GM19193 (cell line): ENCODE measurements around the gene ING3.

Source experiments
- POLR2A ChIP-seq: IDR thresholded peaks from 4 replicates; pipeline ENCODE4 v1.6.1; 2011; ENCODE audit not compliant: insufficient read depth, insufficient read length; ENCODE audit errors: extremely low read depth

ING3 gene, protein sequence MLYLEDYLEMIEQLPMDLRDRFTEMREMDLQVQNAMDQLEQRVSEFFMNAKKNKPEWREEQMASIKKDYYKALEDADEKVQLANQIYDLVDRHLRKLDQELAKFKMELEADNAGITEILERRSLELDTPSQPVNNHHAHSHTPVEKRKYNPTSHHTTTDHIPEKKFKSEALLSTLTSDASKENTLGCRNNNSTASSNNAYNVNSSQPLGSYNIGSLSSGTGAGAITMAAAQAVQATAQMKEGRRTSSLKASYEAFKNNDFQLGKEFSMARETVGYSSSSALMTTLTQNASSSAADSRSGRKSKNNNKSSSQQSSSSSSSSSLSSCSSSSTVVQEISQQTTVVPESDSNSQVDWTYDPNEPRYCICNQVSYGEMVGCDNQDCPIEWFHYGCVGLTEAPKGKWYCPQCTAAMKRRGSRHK

DNA sequence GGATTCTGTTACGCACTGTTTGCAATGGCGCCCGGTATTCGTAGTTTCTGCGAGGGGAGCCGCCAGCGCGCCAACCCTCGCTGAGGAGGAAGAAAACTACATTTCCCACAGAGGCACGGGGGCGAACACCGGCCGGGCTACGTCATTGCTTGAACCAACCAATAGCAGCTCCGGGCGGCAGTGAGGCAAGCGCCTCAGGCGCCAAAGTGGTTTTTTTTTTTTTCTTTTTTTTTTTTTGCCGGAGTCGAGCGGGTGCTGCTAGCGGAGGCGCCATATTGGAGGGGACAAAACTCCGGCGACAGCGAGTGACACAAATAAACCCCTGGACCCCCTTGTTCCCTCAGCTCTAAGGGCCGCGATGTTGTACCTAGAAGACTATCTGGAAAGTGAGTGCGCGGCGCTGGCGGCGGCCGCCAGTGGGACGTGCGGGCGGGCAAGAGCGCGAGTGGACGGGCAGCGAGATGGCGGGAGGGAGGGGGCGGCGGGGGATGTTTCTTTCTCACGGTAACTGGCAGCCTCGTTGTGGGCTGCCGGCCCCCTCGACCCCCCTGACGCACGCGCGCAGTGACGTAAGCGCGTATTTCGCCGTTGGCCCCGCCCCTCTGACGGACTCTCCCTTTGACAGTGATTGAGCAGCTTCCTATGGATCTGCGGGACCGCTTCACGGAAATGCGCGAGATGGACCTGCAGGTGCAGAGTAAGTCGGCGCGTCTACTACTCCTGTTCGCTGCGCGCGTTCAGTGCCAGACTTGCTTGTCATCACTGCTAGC, at the start of gene ING3:
Gene ING3 (plus strand): TSS at position 239 of the 770 bp plus-strand sequence. CDS start 120 bp downstream, at position 359.
- peak; percentile 87 for TF ChIP-seq POLR2A

DNA sequence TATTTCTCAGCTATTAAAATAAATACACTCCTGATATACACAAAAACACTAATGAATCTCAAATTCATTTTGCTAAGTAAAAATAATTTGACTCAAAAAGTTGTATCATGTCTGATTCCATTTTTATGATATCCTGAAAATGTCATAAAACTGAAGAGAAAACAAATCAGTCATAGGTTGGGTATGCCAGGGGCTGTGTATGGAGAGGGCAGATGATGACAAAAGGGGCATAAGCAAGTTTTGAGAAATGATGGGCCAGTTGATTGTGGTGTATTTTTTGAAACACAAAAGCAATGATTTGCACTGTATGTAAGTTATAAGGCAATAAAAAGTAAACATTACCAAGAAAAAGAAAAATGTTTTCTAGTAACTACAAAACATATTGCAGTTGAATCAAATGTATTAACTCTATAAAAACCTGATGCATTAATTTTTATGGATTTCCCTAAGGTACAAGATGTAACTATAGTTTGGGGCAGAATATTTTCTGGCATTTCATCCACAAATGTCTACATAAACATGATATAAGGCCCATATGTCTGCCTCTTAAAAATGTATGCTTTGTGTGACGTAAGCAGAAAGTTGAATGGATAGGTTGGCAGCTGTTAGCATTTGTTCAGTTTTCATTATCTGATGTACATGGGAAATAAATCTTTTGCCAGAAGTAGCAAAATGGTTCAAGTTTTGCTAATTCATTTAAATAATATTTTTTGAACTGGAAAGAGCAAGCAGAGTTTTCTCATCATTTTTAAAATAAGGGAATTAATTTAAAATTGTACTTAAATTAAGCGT, 35.1 kb upstream of the ING3 start:
- TF ChIP-seq POLR2A: no peak

DNA sequence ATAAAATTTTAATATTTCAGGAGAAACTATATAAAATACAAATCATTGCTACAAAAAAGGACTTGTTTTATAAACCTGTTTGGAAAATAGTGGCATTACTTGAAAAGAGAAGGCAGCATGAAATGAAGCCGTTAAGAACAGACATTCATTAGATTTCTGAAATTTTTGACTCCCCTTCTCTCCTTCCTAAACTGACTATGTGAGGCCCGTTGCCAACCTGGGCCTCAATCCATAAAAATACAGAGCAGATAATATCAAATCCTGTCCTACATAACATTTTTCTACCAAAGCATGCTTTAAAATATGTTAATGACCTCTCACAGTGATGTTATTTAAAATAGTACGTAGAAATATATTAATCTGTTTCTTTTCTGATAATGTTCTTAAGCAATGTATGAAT, 34.5 kb upstream of the ING3 start:
- no peak for TF ChIP-seq POLR2A

DNA sequence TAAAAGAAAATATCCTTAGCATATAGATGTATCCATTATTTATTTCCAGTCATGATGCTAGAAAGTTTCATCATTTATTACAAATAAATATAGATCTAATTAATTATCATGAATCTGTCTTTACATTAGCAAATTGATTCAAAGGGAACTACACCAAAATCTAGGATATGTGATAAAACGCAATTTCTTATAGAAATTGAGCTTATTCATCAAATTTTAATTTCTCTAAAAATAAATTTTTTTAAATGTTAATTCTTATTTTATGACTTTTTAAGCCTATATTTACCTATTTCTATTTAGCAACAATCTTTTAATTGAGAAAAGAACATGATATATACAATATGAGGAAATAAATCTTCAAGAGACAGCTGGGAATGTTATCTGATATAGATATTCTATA, 34.0 kb upstream of the ING3 start:
- TF ChIP-seq POLR2A: no peak

DNA sequence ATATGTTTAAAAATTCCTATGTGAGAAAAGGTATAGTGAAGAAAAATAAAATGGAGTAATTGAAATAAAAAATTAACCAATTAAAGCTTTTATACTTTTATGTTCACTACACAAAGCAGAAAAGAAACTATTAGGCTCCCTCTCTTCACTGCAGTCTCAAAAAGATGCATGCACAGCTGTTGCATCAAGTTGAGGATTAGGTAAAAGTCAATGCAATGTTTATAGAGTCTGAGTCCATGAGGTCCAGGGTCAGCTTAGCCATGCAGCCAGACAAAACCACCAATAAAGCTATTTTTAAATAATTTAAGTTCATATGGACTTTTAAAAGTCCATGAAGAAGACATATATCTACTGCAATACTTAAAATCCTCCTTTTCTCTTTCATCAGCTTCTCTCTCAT, 31.1 kb upstream of the ING3 start:
- no peak for TF ChIP-seq POLR2A

DNA sequence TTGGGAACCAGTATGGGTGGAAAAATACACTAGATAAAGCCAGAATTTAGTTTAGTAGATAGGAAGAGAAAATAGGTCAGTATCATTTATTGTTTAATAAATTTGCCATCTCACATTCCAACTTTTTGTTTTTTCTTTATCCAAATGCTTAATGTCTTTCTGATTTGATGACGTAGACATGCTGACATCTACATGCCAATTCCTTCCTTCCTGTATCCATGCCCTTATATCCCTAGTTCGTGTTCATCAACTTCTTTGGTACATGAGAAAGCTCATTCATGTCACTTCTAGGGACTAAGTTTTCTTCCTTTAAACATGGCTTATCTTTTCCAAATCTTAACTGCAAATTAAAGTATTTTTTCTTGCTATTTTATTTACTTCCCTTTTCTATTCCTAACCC, 30.5 kb upstream of the ING3 start:
- TF ChIP-seq POLR2A: no peak

DNA sequence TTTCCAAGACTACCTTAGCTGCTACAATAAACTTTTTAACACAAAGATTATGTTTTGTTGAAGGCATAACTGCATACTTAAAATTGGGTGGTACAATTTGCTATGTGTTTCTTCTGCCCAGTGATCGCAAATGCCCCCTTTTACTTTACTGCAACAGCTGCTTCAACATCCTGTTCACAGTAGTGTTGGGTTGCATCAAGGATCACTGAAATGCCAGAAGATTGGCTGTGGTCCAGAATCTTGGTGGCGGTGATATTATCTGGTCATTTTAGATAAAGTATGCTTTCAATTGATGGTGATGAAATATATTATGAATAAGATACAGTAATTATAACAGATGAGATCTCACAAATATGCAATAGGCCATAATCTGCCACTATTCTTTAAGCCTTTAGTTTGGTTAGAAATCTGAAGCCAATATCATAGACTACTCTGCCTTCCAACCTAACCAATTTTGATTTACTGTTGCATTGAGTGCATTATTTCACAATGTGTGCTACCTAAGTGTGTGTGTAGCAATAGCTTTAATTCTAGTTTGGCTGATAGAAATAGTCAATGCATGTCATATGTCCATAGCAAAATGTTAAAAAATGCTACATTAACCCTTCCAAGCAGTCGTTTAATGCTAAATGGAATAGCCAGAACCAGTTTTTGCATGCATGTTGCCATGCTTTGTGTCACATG, 29.8 kb upstream of the ING3 start:
- TF ChIP-seq POLR2A: no peak

DNA sequence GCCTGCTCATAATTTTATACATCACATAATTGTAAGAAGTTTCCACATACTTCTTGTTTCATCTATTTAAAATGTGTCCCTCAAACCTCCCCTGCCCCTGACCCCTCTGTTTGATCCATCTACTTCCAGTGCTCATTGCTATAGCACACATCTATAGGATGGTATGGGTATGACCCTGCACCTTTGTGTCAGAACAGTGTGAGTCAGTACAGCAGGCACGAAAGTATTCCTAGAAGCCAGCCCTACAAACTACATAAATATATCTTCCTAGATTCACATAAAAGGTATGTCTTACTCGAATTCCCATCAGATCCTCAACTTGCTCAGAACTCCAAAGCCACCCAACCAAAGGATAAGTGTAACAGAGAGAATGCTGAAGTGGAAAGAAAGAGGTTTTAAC, 25.7 kb upstream of the ING3 start:
- no peak for TF ChIP-seq POLR2A

DNA sequence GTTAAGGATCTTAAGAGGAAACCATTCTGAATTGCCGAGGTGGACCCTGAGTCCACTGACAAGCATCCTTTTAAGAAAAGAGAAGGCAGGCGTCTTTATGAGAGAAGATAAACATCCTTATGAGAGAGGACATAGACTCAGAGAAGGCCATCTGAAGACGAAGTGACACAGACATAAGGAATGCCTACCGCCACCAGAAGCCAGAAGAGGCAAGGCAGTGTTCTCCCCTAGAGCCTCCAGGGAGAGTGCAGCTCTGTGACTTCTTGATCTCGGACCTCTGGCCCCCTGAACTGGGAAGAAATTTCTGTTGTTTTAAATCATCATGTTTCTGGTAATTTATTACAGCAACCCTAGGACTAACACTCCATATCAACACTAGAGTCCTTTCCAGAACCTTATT, 25.2 kb upstream of the ING3 start:
- TF ChIP-seq POLR2A: no peak

DNA sequence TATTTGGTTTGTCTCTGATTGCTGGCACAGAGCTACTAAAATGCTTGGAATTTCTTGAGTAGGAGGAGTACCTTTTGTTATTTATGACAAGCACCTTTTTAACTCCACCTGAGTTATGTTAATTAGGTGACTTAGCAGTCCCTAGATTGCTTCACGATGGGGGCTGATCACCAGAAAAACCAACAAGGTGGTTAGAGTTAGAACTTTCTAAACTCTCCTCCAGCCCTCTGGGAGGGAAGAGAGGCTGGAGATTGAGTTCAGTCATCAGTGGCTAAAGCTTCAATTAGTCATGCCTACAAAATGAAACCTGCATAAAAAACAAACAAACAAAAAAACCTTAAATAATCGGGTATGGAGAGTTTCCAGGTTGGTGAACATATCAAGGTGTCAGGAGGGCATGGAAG, 23.6 kb upstream of the ING3 start:
- TF ChIP-seq POLR2A: no peak

DNA sequence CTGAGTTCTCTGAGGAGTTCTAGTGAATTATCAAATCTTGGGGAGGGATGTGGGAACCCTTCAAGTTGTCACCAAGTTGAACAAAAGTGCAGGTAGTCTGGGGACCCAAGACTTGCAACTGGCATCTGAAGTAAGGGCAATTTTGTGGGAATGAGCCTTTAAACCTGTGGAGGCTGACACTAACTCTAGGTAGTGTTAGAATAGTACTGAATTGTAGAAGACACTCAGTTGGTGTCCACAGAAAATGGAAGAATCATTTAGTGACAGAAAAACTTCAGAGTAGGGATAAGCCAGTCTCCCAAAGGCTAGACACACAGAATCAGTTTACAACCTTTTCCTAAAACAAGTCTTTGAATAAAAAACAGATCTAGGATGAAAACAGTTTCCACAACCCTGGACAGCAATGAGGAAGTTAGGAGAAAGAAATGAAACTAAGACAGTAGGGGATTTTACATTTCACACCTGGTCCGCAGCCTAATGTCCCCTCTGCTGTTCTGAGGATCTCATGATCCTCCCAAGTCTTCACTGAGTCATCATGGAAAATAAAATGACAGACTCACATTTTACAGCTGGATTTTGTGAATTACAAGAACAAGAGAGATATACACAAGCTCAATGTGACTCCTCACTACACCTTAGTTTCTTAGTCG, 23.0 kb upstream of the ING3 start:
- no peak for TF ChIP-seq POLR2A

DNA sequence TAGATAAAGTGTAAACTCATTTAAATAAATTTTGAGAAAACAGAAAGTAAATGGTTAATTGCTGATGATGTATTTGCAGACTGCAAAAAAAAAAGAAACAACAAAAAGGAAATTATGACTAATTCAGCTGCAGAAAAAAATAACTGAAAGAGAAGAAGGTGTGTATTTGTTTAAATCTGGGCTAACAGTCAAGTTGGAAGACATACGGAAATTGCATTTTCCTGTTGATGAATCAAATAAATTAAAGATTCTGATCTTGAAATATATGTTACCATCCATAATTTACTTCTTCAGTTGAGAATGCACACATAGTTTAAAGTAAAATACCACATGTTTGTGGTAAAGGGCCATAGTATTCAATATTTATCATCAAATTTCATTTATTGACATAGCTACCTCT, 19.3 kb upstream of the ING3 start:
- no peak for TF ChIP-seq POLR2A

DNA sequence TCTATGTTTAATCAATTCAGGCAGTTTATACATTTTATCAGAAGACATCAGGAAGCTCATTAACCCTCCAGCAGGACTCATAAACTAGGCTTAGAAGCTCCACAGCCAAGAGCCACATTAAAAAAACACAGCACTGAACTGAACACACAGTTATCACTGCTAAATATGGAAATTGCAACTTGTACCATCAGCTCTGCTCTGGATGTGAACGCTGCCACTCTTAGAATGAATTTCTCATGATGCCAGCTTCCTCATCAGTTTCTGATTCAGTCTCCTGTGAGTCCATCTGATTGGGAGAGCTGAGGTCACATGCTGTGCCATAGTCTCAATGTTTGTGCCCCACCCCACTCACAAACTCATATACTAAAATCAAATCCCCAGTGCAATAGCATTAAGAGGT, 17.1 kb upstream of the ING3 start:
- TF ChIP-seq POLR2A: no peak

DNA sequence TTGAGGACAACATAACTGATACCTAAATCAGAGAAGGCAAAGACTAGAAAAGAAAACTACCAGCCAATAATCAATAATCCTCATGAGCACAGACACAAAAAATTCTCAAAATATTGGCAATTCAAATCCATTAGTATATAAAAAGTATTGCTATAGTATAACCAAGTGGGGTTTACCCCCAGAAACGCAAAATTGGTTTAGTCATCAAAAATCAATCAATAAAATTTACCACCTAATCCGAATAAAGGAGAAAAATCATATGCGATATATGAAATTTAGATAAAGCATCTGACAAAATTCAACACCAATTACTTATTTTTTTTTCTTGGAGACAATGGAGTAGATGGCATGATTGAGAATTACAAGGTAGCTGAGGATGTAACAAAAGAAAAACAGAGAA, 11.2 kb upstream of the ING3 start:
- TF ChIP-seq POLR2A: no peak
